Measurements from ENCODE around the gene CTNNA2. TPM values are rescaled to one million over a fixed set of nuclear protein-coding genes. Genes with fewer than 3 reads are reported as not detected.
A peak's percentile ranks its signal among the peaks of the same experiment; 100 is the strongest.

Gene CTNNA2
- polyA plus RNA-seq, 1 of the 3 experiments (the other 2 are of a cell fraction): 0.30 TPM

- Histone ChIP-seq H3K9ac (no peak overlapping the region), H3K36me3 (replicated peaks in 1 of 2; ENCODE audit: control insufficient read depth in 1 of 2, insufficient read depth in 2 of 2, low read length in 1 of 2) (no peaks in the 10 kb centered on the region), H3K4me3 (ENCODE audit: low read depth in 2 of 2, low read length in 1 of 2) (no peak overlapping the region), H3K27ac (ENCODE audit: low read depth in 2 of 2, low read length in 1 of 2) (no peak overlapping the region), H3K4me1 (ENCODE audit: control insufficient read depth in 1 of 2, insufficient read depth in 2 of 2, low read depth in 1 of 2, low read length in 1 of 2) (peaks cover 0 to 9% of the 10 kb centered on the region in 2 experiments; a peak in 2 of 4 replicates), H3K79me2 (ENCODE audit: insufficient read depth) (no peaks in the 10 kb centered on the region), H3F3A (replicated peaks; ENCODE audit: insufficient read depth) (no peaks in the 10 kb centered on the region), H2AFZ (ENCODE audit: low read depth) (no peak overlapping the region), H4K20me1 (ENCODE audit: insufficient read depth) (no peaks in the 10 kb centered on the region), H3K9me2 (no peaks in the 10 kb centered on the region), H3K27me3 (ENCODE audit: insufficient read depth) (no peaks in the 10 kb centered on the region), H3K4me2 (no peak overlapping the region), H3K9me3 (no peaks in the 10 kb centered on the region)
- TF ChIP-seq, protein P1, sequence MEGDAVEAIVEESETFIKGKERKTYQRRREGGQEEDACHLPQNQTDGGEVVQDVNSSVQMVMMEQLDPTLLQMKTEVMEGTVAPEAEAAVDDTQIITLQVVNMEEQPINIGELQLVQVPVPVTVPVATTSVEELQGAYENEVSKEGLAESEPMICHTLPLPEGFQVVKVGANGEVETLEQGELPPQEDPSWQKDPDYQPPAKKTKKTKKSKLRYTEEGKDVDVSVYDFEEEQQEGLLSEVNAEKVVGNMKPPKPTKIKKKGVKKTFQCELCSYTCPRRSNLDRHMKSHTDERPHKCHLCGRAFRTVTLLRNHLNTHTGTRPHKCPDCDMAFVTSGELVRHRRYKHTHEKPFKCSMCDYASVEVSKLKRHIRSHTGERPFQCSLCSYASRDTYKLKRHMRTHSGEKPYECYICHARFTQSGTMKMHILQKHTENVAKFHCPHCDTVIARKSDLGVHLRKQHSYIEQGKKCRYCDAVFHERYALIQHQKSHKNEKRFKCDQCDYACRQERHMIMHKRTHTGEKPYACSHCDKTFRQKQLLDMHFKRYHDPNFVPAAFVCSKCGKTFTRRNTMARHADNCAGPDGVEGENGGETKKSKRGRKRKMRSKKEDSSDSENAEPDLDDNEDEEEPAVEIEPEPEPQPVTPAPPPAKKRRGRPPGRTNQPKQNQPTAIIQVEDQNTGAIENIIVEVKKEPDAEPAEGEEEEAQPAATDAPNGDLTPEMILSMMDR (IDR thresholded peaks at IDR 0.05): peak; percentile 14; the same call in 1 of the 2 replicates
- TF ChIP-seq SIN3A (IDR thresholded peaks at IDR 0.05; ENCODE audit: borderline replicate concordance, low read depth, low read length): no peak
- POLR2A ChIA-PET: no interaction called here
- no peak for DNase-seq
- CTCF ChIA-PET: interaction anchor here (0.8 to 6.9 kb wide), 7 partner anchors 10 to 250 kb away, joined by 3 to 179 read pairs (median 6); no protein-coding TSS in a partner anchor
- 61% methylated on average over 1 of the region's 1 CpG for WGBS (ENCODE audit: low lambda C conversion rate)
Observed at GRCh38 chr2:80323610-80324009, 810.8 kb downstream of the CTNNA2 start.

DNA sequence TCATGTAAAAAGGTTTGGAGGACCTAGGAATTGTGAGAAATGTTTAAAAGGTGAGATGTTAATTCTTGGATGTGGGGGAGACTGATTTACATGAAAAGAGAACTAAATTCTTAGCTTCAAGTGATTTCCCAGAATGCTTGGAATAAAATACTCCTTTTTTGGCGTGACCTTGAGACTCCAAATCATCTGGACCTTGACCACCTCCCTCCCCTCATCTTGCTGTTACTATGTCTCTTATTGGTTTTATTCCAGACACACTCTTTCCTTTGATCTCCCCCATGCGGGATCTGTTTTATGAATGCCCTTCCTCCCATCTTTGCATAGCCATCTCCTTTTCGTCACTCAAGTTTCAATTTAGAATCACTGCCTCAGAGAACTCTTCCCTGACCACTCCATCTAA lies 811.7 kb downstream of the CTNNA2 start:
- Histone ChIP-seq H3K4me2 (no peak overlapping the region), H3K9ac (no peak overlapping the region), H2AFZ (ENCODE audit: low read depth) (no peak overlapping the region), H3K79me2 (ENCODE audit: insufficient read depth) (no peaks in the 10 kb centered on the region), H4K20me1 (ENCODE audit: insufficient read depth) (no peaks in the 10 kb centered on the region), H3K4me1 (ENCODE audit: control insufficient read depth in 1 of 2, insufficient read depth in 2 of 2, low read depth in 1 of 2, low read length in 1 of 2) (peaks cover 0 to 9% of the 10 kb centered on the region in 2 experiments; a peak in 2 of 4 replicates), H3K4me3 (ENCODE audit: low read depth in 2 of 2, low read length in 1 of 2) (no peak overlapping the region), H3K9me3 (no peaks in the 10 kb centered on the region), H3F3A (replicated peaks; ENCODE audit: insufficient read depth) (no peaks in the 10 kb centered on the region), H3K27me3 (ENCODE audit: insufficient read depth) (no peaks in the 10 kb centered on the region), H3K36me3 (replicated peaks in 1 of 2; ENCODE audit: control insufficient read depth in 1 of 2, insufficient read depth in 2 of 2, low read length in 1 of 2) (no peaks in the 10 kb centered on the region), H3K9me2 (no peaks in the 10 kb centered on the region), H3K27ac (ENCODE audit: low read depth in 2 of 2, low read length in 1 of 2) (no peak overlapping the region)
- ChIA-PET POLR2A (no interaction called here), CTCF (interaction anchor here (0.9 to 6.9 kb wide), 6 partner anchors 11 to 251 kb away, joined by 3 to 179 read pairs (median 6); no protein-coding TSS in a partner anchor)
- WGBS (ENCODE audit: low lambda C conversion rate): 70% methylated on average over 3 of the region's 3 CpGs
- TF ChIP-seq NRF1 (IDR thresholded peaks at IDR 0.05; ENCODE audit: low read depth, low read length) (no peak), FOXJ3 (CRISPR knock-in tag; IDR thresholded peaks at IDR 0.05) (no peak), MXI1 (IDR thresholded peaks at IDR 0.05; ENCODE audit: low read depth, low read length) (no peak), TAF1 (IDR thresholded peaks at IDR 0.05; ENCODE audit: borderline replicate concordance, low read depth, low read length) (no peak), ELF1 (IDR thresholded peaks at IDR 0.05) (no peak), YY1 (IDR thresholded peaks at IDR 0.05; ENCODE audit: low read depth) (no peak)
- no peak for DNase-seq

DNA sequence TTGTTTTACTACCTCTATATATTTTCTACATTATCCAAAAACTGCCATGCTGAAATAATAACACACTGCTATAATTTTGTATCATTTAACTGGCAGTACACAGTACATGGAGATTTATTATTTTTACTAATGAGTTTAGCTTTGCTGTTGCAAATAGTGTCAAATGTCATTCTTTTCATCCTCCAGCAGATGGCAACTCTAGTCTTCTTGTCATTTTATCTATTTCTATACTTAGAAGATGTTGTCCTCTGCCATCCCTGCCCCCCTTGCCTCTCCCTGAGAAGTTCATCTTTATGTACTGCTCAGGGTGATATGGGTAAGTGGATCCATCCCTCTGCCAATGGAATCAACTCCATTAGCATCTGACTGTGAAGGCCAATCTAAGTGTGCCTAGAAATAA lies 813.4 kb downstream of the CTNNA2 start:
- H3K9me2 ChIP-seq: no peaks in the 10 kb centered on the region
- H3K4me2 ChIP-seq: no peak overlapping the region
- ChIA-PET POLR2A (interaction anchor here (1.0 kb wide), 1 partner anchor 173 kb away, joined by 3 read pairs; no protein-coding TSS in a partner anchor), CTCF (interaction anchor here (0.6 to 6.9 kb wide), 42 partner anchors 12 to 394 kb away, joined by 3 to 179 read pairs (median 4); no protein-coding TSS in a partner anchor)
- no peak overlapping the region for H3K27ac ChIP-seq (ENCODE audit: low read depth in 2 of 2, low read length in 1 of 2)
- no peaks in the 10 kb centered on the region for H3K79me2 ChIP-seq (ENCODE audit: insufficient read depth)
- H3K4me1 ChIP-seq (ENCODE audit: control insufficient read depth in 1 of 2, insufficient read depth in 2 of 2, low read depth in 1 of 2, low read length in 1 of 2): peaks cover 0 to 9% of the 10 kb centered on the region in 2 experiments; a peak in 2 of 4 replicates
- DNase-seq: peak; percentile 45
- no peaks in the 10 kb centered on the region for H3K9me3 ChIP-seq
- H4K20me1 ChIP-seq (ENCODE audit: insufficient read depth): no peaks in the 10 kb centered on the region
- no peak overlapping the region for H2AFZ ChIP-seq (ENCODE audit: low read depth)
- no peak overlapping the region; a peak in 1 of 4 replicates for H3K4me3 ChIP-seq (ENCODE audit: low read depth in 2 of 2, low read length in 1 of 2)
- no peaks in the 10 kb centered on the region for H3K36me3 ChIP-seq (replicated peaks in 1 of 2; ENCODE audit: control insufficient read depth in 1 of 2, insufficient read depth in 2 of 2, low read length in 1 of 2)
- no peaks in the 10 kb centered on the region for H3F3A ChIP-seq (replicated peaks; ENCODE audit: insufficient read depth)
- no peak overlapping the region for H3K9ac ChIP-seq
- no peaks in the 10 kb centered on the region for H3K27me3 ChIP-seq (ENCODE audit: insufficient read depth)
- TF ChIP-seq EP300 (IDR thresholded peaks at IDR 0.05; ENCODE audit: borderline replicate concordance in 1 of 2, low read depth in 1 of 2, low read length in 1 of 2): no peak
- TF ChIP-seq RAD21 (IDR thresholded peaks at IDR 0.05; ENCODE audit: low read length): peak; percentile 86
- TF ChIP-seq, protein P1 (IDR thresholded peaks at IDR 0.05): peak; percentile 69
- TF ChIP-seq SMC3 (IDR thresholded peaks at IDR 0.05; ENCODE audit: low read depth, low read length): peak; percentile 83
- TF ChIP-seq CHD2 (IDR thresholded peaks at IDR 0.05; ENCODE audit: low read length, partially characterized antibody): no peak
- TF ChIP-seq, protein P2, sequence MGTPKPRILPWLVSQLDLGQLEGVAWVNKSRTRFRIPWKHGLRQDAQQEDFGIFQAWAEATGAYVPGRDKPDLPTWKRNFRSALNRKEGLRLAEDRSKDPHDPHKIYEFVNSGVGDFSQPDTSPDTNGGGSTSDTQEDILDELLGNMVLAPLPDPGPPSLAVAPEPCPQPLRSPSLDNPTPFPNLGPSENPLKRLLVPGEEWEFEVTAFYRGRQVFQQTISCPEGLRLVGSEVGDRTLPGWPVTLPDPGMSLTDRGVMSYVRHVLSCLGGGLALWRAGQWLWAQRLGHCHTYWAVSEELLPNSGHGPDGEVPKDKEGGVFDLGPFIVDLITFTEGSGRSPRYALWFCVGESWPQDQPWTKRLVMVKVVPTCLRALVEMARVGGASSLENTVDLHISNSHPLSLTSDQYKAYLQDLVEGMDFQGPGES (IDR thresholded peaks at IDR 0.05; ENCODE audit: low read depth, low read length): no peak
- no peak for TF ChIP-seq GATA2 (CRISPR knock-in tag; IDR thresholded peaks at IDR 0.05)

All from SK-N-SH (cell line).